ENCODE measurements around the gene POU5F1.
"Not testable (repeated sequence)": the region's sequence is repeated elsewhere in the genome, so short reads cannot be mapped to it uniquely, and the experiment has no call there.

POU5F1 gene

DNA sequence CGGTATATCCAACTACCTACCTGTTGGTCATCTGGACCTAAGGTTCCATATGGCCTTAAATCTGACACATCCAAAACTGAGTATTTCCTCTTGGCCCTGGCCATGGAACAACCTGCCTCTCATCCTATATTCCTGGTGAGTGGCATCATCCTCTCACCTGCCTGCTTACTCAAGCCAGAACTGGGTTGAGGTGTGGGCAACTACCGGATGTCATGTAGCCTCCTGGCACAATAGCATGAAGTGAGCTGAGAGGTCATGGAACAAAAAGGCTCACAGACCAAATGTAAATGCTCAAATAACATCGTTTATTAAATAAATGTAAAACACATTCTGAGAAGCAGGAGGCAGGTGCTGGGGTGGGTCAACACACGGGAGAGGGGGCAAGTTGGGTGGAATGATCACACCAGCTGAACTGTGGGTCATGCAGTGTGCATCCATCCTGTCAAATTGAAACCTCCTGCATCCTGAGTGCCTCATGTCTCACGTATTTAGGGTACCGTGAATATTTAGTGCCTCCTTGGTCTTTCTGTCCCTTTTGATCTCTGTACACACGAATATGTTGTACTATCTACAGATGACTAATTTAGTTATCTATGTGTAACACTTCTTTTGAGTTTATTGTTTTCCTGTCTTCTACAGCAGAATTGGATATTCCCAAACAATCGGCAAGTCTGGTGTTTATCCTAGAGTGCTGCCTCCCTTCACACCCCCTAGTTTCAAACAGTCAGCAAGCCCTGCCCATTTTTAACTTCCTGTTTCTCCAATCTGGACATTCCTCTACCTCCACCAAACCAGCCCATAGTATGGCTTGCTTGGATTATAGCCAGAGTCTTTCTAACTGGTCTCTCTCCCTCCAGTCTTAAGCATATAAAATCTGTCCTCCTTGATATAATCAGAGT lies 7.9 kb upstream of the POU5F1 start:
- DNase-seq (ENCODE audit: insufficient read length, low spot score) (no peak), FAIRE-seq (peak; percentile 64)
- no peak for TF ChIP-seq SPI1 (IDR thresholded peaks at IDR 0.05; ENCODE audit: low read depth, low read length)
- no peak for TF ChIP-seq POLR2AphosphoS5 (IDR thresholded peaks at IDR 0.05; ENCODE audit: low read depth, low read length)
- TF ChIP-seq POLR2A (IDR thresholded peaks at IDR 0.05; ENCODE audit: low read depth, low read length) = no peak
- no peak for TF ChIP-seq PAX5 (IDR thresholded peaks at IDR 0.05; ENCODE audit: insufficient read depth, low read length, severe bottlenecking)
- no peak for TF ChIP-seq POU2F2 (IDR thresholded peaks at IDR 0.05; ENCODE audit: low read depth, low read length)
- no peak for TF ChIP-seq TAF1 (IDR thresholded peaks at IDR 0.05; ENCODE audit: low read depth, low read length)

DNA sequence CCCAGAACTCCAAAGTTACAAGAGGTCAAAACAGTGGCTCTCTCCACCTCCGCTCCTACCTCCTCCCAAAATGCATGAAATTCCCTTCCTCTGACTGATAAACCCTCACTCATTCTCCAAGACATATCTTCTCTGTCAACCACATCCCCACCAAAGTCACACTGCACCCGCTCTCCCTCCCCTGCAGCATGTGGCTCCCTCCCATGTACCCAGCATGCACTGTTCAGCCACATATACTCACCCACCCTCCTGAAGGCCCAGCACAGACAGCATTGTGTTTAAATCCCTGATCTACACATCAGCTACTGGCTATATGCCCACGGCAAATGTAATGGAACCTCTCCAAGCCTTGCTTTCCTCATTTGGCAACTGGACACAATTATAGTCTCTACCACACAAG lies 5.5 kb upstream of the POU5F1 start:
- FAIRE-seq (no peak), DNase-seq (ENCODE audit: insufficient read length, low spot score) (no peak)
- TF ChIP-seq POLR2A (IDR thresholded peaks at IDR 0.05; ENCODE audit: low read depth, low read length) (no peak), PAX5 (IDR thresholded peaks at IDR 0.05; ENCODE audit: insufficient read depth, low read length, severe bottlenecking) (no peak), POLR2AphosphoS5 (IDR thresholded peaks at IDR 0.05; ENCODE audit: low read depth, low read length) (no peak), POU2F2 (IDR thresholded peaks at IDR 0.05; ENCODE audit: low read depth, low read length) (no peak), SPI1 (IDR thresholded peaks at IDR 0.05; ENCODE audit: low read depth, low read length) (no peak), TAF1 (IDR thresholded peaks at IDR 0.05; ENCODE audit: low read depth, low read length) (no peak)

DNA sequence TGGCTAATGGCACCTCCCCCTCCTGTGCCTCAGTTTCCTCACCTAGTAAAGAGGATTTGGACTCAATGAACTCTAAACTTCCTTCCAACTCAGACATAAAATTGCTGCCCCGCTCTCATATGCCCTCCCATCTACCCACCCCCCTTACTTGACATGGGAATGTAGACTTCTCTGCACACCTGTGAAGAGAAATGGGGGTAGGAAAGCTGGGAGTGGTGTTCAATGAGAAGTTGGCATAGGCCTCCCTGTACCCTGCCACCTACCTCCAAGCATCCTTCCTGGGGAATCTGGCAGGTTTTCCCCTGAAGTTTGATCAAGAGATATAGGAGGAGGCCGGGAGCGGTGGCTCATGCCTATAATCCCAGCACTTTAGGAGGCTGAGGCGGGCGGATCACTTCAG lies 3.9 kb upstream of the POU5F1 start:
- TF ChIP-seq TAF1 (IDR thresholded peaks at IDR 0.05; ENCODE audit: low read depth, low read length) (no peak), POLR2A (IDR thresholded peaks at IDR 0.05; ENCODE audit: low read depth, low read length) (no peak), SPI1 (IDR thresholded peaks at IDR 0.05; ENCODE audit: low read depth, low read length) (no peak), PAX5 (IDR thresholded peaks at IDR 0.05; ENCODE audit: insufficient read depth, low read length, severe bottlenecking) (no peak), POU2F2 (IDR thresholded peaks at IDR 0.05; ENCODE audit: low read depth, low read length) (no peak), POLR2AphosphoS5 (IDR thresholded peaks at IDR 0.05; ENCODE audit: low read depth, low read length) (no peak)
- FAIRE-seq = no peak
- no peak for DNase-seq (ENCODE audit: insufficient read length, low spot score)

DNA sequence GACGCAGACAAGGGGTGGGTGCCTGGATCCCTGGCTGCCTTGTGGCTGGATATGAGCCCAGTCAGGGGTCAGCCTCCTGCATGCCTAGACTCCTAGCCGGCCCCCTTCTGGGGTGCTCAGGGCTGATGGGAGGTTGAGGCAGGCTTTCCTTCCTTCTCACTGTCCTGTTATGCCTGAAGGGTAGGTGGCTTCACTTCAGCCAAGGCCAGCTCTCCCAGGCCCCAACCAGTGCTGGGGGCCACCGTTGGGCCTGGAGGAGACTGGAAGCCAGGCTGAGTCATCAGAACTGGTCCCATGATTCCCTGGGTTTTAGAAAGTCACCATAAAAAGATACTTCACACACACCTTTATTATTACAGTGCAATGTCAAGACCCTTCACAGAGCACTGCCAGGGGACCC lies 2.9 kb upstream of the POU5F1 start:
- no peak for FAIRE-seq
- DNase-seq (ENCODE audit: insufficient read length, low spot score) = no peak
- TF ChIP-seq SPI1 (IDR thresholded peaks at IDR 0.05; ENCODE audit: low read depth, low read length) (no peak), TAF1 (IDR thresholded peaks at IDR 0.05; ENCODE audit: low read depth, low read length) (no peak), POLR2A (IDR thresholded peaks at IDR 0.05; ENCODE audit: low read depth, low read length) (no peak), POLR2AphosphoS5 (IDR thresholded peaks at IDR 0.05; ENCODE audit: low read depth, low read length) (no peak), PAX5 (IDR thresholded peaks at IDR 0.05; ENCODE audit: insufficient read depth, low read length, severe bottlenecking) (no peak)

DNA sequence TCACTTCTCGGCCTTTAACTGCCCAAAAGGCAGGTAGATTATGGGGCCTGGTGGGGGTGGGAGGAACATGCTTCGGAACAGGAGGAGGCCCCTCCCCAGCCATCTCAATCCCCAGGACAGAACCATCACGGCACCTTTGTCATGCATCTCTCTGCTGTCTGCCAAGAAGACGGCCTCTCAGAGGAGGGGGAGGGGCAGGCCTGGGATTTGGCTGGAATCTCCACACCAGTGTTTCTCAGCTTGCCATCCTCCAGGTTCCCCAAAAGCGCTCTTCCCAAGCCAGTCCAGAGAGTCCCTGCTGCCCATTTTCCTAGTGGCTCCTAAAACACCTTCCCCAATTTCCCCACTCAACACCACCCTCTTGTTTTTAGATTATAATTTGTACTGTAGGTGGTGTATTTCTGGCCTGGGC lies 2.5 kb upstream of the POU5F1 start:
- TF ChIP-seq POLR2A (IDR thresholded peaks at IDR 0.05; ENCODE audit: low read depth, low read length) (no peak), SPI1 (IDR thresholded peaks at IDR 0.05; ENCODE audit: low read depth, low read length) (no peak), POU2F2 (IDR thresholded peaks at IDR 0.05; ENCODE audit: low read depth, low read length) (no peak), PAX5 (IDR thresholded peaks at IDR 0.05; ENCODE audit: insufficient read depth, low read length, severe bottlenecking) (no peak), POLR2AphosphoS5 (IDR thresholded peaks at IDR 0.05; ENCODE audit: low read depth, low read length) (no peak), TAF1 (IDR thresholded peaks at IDR 0.05; ENCODE audit: low read depth, low read length) (no peak)
- FAIRE-seq (no peak), DNase-seq (ENCODE audit: insufficient read length, low spot score) (no peak)

DNA sequence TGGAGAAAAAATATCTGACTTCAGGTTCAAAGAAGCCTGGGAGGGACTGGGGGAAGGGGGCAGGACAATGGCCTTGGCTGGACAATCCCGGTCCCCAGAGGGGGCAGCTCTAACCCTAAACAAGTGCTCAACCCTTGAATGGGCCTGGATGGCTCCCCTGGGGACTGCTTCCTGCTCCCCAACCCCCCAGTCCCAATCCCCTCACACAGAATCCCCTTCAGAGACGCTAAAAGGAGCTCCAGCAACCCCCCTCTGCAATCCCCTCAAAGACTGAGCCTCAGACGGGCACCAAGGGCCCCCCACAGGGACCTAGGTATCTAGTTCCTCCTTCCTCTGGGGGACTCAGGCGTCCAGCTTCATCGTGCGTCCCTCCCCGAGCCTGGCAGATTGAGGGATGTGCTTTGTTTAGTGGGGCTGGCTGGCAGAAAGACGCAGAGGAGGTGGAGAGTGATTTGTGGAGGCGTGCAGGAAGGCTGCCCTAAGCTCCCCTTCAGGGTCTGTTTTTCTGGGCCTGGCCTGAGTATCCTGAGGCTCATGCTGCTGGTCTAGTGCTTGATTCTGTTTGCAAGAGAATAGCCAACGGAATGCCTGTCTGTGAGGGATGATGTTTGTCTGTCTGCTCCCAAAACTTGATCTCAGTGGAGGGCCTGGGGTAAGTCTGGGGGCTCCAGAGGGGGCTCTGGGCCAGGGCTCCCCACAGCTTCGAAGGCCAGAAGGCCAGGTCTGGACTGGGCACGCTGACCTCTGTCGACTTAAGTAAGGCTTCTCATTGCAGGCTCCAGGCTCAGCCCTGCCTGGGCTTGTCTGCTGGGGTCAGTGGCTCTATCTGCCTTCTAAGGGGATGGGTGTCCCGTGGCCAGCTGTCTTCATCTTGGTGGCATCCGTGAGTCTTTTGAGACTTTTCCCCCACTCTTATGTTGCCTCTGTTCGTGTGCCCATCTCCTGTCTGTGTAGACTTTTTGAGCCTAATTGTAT lies 1.7 kb upstream of the POU5F1 start:
- DNase-seq (ENCODE audit: insufficient read length, low spot score) = no peak
- TF ChIP-seq TAF1 (IDR thresholded peaks at IDR 0.05; ENCODE audit: low read depth, low read length) = no peak
- no peak for TF ChIP-seq POLR2A (IDR thresholded peaks at IDR 0.05; ENCODE audit: low read depth, low read length)
- no peak for TF ChIP-seq POU2F2 (IDR thresholded peaks at IDR 0.05; ENCODE audit: low read depth, low read length)
- TF ChIP-seq PAX5 (IDR thresholded peaks at IDR 0.05; ENCODE audit: insufficient read depth, low read length, severe bottlenecking) = no peak
- no peak for TF ChIP-seq SPI1 (IDR thresholded peaks at IDR 0.05; ENCODE audit: low read depth, low read length)
- no peak for TF ChIP-seq POLR2AphosphoS5 (IDR thresholded peaks at IDR 0.05; ENCODE audit: low read depth, low read length)
- no peak for FAIRE-seq

DNA sequence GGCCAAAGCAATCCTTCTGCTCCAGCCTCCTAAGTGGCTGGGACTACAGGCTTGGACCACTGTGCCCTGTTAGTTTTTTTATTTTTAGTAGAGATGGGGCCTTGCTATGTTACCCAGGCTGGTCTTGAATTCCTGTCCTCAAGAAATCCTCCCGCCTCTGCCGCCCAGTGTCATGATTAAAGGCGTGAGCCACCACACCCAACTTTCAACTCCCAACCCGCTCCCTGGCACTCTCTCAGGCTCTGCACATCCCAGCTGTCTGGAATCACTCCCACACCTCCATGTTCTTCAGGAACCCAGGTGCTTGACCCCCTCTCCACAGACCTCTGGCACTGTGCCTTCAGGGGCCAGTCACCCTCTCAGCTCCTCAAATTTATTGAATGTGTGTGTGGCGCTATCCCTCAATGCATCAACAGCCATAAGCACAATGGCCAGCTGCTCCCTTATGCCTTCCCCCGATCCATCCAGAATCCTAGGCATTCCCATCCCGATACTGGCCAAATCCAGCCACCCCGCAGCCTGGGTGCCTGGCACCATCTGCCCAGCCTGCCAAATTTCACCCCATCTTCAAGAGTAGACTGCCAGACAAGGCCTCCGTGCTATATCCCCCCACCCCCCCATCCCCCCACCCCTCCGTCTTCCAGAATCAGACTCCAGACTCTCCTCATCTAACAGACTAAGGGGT lies 647 bp upstream of the POU5F1 start:
- TF ChIP-seq POLR2AphosphoS5 (IDR thresholded peaks at IDR 0.05; ENCODE audit: low read depth, low read length) (no peak), PAX5 (IDR thresholded peaks at IDR 0.05; ENCODE audit: insufficient read depth, low read length, severe bottlenecking) (no peak), TAF1 (IDR thresholded peaks at IDR 0.05; ENCODE audit: low read depth, low read length) (no peak), SPI1 (IDR thresholded peaks at IDR 0.05; ENCODE audit: low read depth, low read length) (no peak), POU2F2 (IDR thresholded peaks at IDR 0.05; ENCODE audit: low read depth, low read length) (no peak), POLR2A (IDR thresholded peaks at IDR 0.05; ENCODE audit: low read depth, low read length) (no peak)
- no peak for FAIRE-seq
- DNase-seq (ENCODE audit: insufficient read length, low spot score) = no peak

DNA sequence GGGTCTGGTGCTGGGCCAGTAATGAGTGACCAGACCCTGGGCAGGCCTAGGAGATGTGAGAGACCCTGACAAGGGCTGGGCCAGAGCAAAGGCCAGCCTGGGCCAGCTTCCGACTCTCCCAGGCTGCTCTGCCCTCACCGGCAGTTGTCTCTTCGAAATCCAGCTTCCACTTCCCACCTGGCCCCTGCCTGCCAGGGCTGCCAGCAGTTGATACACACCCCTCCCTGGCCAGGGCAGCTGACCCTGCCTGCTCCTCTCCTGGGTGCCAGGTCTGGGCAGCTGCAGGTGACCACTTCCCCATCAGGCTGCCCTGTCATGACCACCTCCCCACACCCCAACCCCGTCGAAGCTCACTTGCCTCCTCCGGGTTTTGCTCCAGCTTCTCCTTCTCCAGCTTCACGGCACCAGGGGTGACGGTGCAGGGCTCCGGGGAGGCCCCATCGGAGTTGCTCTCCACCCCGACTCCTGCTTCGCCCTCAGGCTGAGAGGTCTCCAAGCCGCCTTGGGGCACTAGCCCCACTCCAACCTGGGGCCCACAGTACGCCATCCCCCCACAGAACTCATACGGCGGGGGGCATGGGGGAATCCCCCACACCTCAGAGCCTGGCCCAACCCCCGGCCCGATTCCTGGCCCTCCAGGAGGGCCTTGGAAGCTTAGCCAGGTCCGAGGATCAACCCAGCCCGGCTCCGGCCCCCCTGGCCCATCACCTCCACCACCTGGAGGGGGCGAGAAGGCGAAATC lies 453 bp downstream of the POU5F1 start:
- not testable (repeated sequence) for FAIRE-seq; DNase-seq (ENCODE audit: insufficient read length, low spot score)
